ENCODE data around the gene ODC1. TPM values are rescaled to one million over a fixed set of nuclear protein-coding genes. Genes with fewer than 3 reads are reported as not detected.
"Not testable (repeated sequence)": the region's sequence is repeated elsewhere in the genome, so short reads cannot be mapped to it uniquely, and the experiment has no call there.

Gene ODC1
- total and polyA plus RNA-seq, 12 donors, result 4.1 to 92.8 (median 56.0) TPM

- Histone ChIP-seq H3K4me1 (no peaks in the 10 kb centered on the region), H3K9me3 (peaks cover 0 to 12% (median 0%) of the 10 kb centered on the region in 11 donors), H3K27me3 (peaks cover 0 to 31% (median 16%) of the 10 kb centered on the region in 7 donors), H3K4me3 (no peak overlapping the region), H3K27ac (no peak overlapping the region), H3K36me3 (no peaks in the 10 kb centered on the region)
- intact Hi-C loops (cut with DNase I), result loop anchor here in 1 of 10 donors (10.0 kb wide), 1 partner anchor 145 kb away; no protein-coding TSS in a partner anchor
- no peak for DNase-seq
- TF ChIP-seq CTCF (IDR thresholded peaks at IDR 0.05), result no peak
- WGBS, 2 donors, result 75 to 76% methylated on average over 13 of the region's 13 CpGs
- no peak for ATAC-seq
Measured at GRCh38 chr2:10489842-10490555, 41.9 kb upstream of the ODC1 start.

- intact Hi-C loops (cut with DNase I), result loop anchor here in 1 of 10 donors (10.0 kb wide), 1 partner anchor 147 kb away; no protein-coding TSS in a partner anchor
- ATAC-seq, DNase-seq, H3K27ac ChIP-seq, H3K4me1 ChIP-seq, H3K4me3 ChIP-seq, H3K36me3 ChIP-seq: not testable (repeated sequence)
- Histone ChIP-seq H3K27me3 (peaks cover 0 to 33% (median 18%) of the 10 kb centered on the region in 7 donors), H3K9me3 (peaks cover 0 to 12% (median 0%) of the 10 kb centered on the region in 11 donors)
- WGBS, 2 donors, result 70 to 74% methylated on average over 8 of the region's 8 CpGs
Measured at GRCh38 chr2:10488142-10488541, 40.0 kb upstream of the ODC1 start.

- not testable (repeated sequence) for DNase-seq, H3K4me1 ChIP-seq, ATAC-seq, H3K27ac ChIP-seq, H3K4me3 ChIP-seq, H3K36me3 ChIP-seq
- Histone ChIP-seq H3K9me3 (peaks cover 0 to 12% (median 0%) of the 10 kb centered on the region in 11 donors), H3K27me3 (peaks cover 0 to 36% (median 19%) of the 10 kb centered on the region in 7 donors)
- intact Hi-C loops (cut with DNase I), result loop anchor here in 1 of 10 donors (10.0 kb wide), 1 partner anchor 147 kb away; no protein-coding TSS in a partner anchor
- WGBS, 2 donors, result 60 to 66% methylated on average over 3 to 5 of the region's 5 CpGs
Measured at GRCh38 chr2:10487741-10488104, 39.6 kb upstream of the ODC1 start.

- ATAC-seq (no peak), DNase-seq (no peak)
- Histone ChIP-seq H3K4me1 (no peaks in the 10 kb centered on the region), H3K27ac (no peak overlapping the region), H3K4me3 (no peak overlapping the region), H3K9me3 (peaks cover 0 to 10% (median 0%) of the 10 kb centered on the region in 11 donors), H3K36me3 (no peaks in the 10 kb centered on the region), H3K27me3 (peaks cover 0 to 41% (median 25%) of the 10 kb centered on the region in 7 donors)
- no peak for TF ChIP-seq CTCF (IDR thresholded peaks at IDR 0.05)
- intact Hi-C loops (cut with DNase I), result loop anchor here in 1 of 10 donors (10.0 kb wide), 1 partner anchor 148 kb away; no protein-coding TSS in a partner anchor
- WGBS, 2 donors, result 63 to 66% methylated on average over 14 of the region's 14 CpGs
Measured at GRCh38 chr2:10487081-10487740, 39.1 kb upstream of the ODC1 start.

- 60 to 65% methylated on average over 5 of the region's 5 CpGs for WGBS, 2 donors
- peaks cover 0 to 46% (median 28%) of the 10 kb centered on the region in 7 donors for H3K27me3 ChIP-seq
- peaks cover 0 to 4% (median 0%) of the 10 kb centered on the region in 11 donors for H3K9me3 ChIP-seq
- no peaks in the 10 kb centered on the region for H3K4me1 ChIP-seq
- H3K27ac ChIP-seq, result no peak overlapping the region
- H3K4me3 ChIP-seq, result no peak overlapping the region
- no peak for TF ChIP-seq CTCF (IDR thresholded peaks at IDR 0.05)
- ATAC-seq (no peak), DNase-seq (no peak)
- no peaks in the 10 kb centered on the region for H3K36me3 ChIP-seq
- intact Hi-C loops (cut with DNase I), result loop anchor here in 1 of 10 donors (10.0 kb wide), 1 partner anchor 148 kb away; no protein-coding TSS in a partner anchor
Measured at GRCh38 chr2:10486601-10487079, 38.5 kb upstream of the ODC1 start.

All from heart right ventricle (tissue), 16 donors.